HG03175 (cell line): ENCODE results near the gene MYL12A.

Experiments
- ATAC-seq: cut with Tn5 transposase; IDR thresholded peaks from one replicate; pipeline ENCODE4 v1.9.1; 2021; ENCODE audit warnings: mild to moderate bottlenecking, moderate library complexity; ENCODE audit not compliant: unreplicated experiment

MYL12A gene

GRCh38 chr18:3281456-3282400, 34.1 kb downstream of the MYL12A start:
- no peak for ATAC-seq

- no peak for ATAC-seq
Observed at GRCh38 chr18:3283253-3283863, 35.8 kb downstream of the MYL12A start.

GRCh38 chr18:3283908-3284307, 36.3 kb downstream of the MYL12A start:
- ATAC-seq: no peak

- ATAC-seq: no peak
Observed at GRCh38 chr18:3284501-3284900, 36.9 kb downstream of the MYL12A start.

- no peak for ATAC-seq
Observed at GRCh38 chr18:3286159-3286558, 38.6 kb downstream of the MYL12A start.

GRCh38 chr18:3293196-3293951, 45.8 kb downstream of the MYL12A start:
- no peak for ATAC-seq

GRCh38 chr18:3294435-3295080, 47.0 kb downstream of the MYL12A start:
- ATAC-seq: no peak

GRCh38 chr18:3297025-3297984, 49.7 kb downstream of the MYL12A start:
- ATAC-seq: peak; percentile 99

- ATAC-seq: no peak
Observed at GRCh38 chr18:3304832-3305231, 57.2 kb downstream of the MYL12A start.

- no peak for ATAC-seq
Observed at GRCh38 chr18:3305354-3305762, 57.8 kb downstream of the MYL12A start.
